Endothelial cell of umbilical vein (primary cell): ENCODE data around the gene CFAP61. TPM values are rescaled to one million over a fixed set of nuclear protein-coding genes. Genes with fewer than 3 reads are reported as not detected.

Source experiments
- BruUV-seq: library from RNA; stranded (reverse); fragments of 400-500 nt; replicated peaks from 2 replicates; lab custom pipeline; 2021; lab: Mats Ljungman, UMichigan
- CTCF ChIA-PET: fragments of 300-600, 350-600 bp; sonication (Branson Sonifier 250); formaldehyde crosslinking; loops from one replicate; lab custom pipeline; 2021; ENCODE audit warnings: antibody characterized with exemption, inconsistent platforms; lab: Charles Lee
- POLR2A ChIA-PET: fragments of 300-600, 350-600 bp; sonication (Branson Sonifier 250); formaldehyde crosslinking; loops from one replicate; lab custom pipeline; 2021; ENCODE audit warnings: antibody characterized with exemption, inconsistent platforms; lab: Charles Lee
- DNase-seq: peaks from one replicate; pipeline ENCODE4 v3.0.0-alpha.2; 2011; ENCODE audit warnings: low read depth, low spot score
- FAIRE-seq: peaks from 2 replicates; lab custom pipeline; 2011; peaks lifted over from hg19 to GRCh38; lab: Jason Lieb, UNC
- H2AFZ ChIP-seq: 2 replicates; pipeline ENCODE4 v1.6.0; 2012; ENCODE audit warnings: low read depth, low read length, control low read depth, inconsistent platforms
- H3K27ac ChIP-seq: 2 replicates; pipeline ENCODE4 v1.5.1; 2011; ENCODE audit warnings: low read depth, mild to moderate bottlenecking, control low read depth, low read length, moderate library complexity; ENCODE audit not compliant: insufficient read depth
- H3K27me3 ChIP-seq, 2 experiments: 2 replicates each; pipeline versions ENCODE4 v1.6.0 to v1.6.1; 2011; ENCODE audit warnings: low read length in 2 of 2, mixed read lengths in 1 of 2; ENCODE audit not compliant: control insufficient read depth in 2 of 2, insufficient read depth in 2 of 2
- H3K36me3 ChIP-seq, 2 experiments: 2 replicates in 1 of 2; 3 replicates in 1 of 2; pipeline ENCODE4 v1.5.1; 2011; ENCODE audit warnings: low read length in 2 of 2, mild to moderate bottlenecking in 1 of 2, moderate library complexity in 1 of 2; ENCODE audit not compliant: control insufficient read depth in 2 of 2, insufficient read depth in 2 of 2; ENCODE audit errors: extremely low read depth in 1 of 2
- H3K4me1 ChIP-seq: 3 replicates; pipeline ENCODE4 v1.5.1; 2011; ENCODE audit warnings: mild to moderate bottlenecking, low read length; ENCODE audit not compliant: control insufficient read depth, insufficient read depth; ENCODE audit errors: extremely low read depth
- H3K4me2 ChIP-seq: 2 replicates; pipeline ENCODE4 v1.6.1; 2011; ENCODE audit warnings: low read length, control low read depth, mixed read lengths; ENCODE audit not compliant: insufficient read depth
- H3K4me3 ChIP-seq, 3 experiments: fragments of 200-600 bp in 1 of 3; sonication (generic), shearing (Covaris generic) in 1 of 3; replicated peaks in 1 of 3; 2 replicates each; pipeline ENCODE4 v1.5.1; 2011 to 2016; ENCODE audit warnings: control low read depth in 3 of 3, low read length in 3 of 3, mild to moderate bottlenecking in 2 of 3, inconsistent platforms in 1 of 3, low read depth in 1 of 3, moderate library complexity in 1 of 3; ENCODE audit not compliant: insufficient read depth in 1 of 3
- H3K79me2 ChIP-seq: 2 replicates; pipeline ENCODE4 v1.6.0; 2012; ENCODE audit warnings: low read length, inconsistent platforms; ENCODE audit not compliant: control insufficient read depth, insufficient read depth
- H3K9ac ChIP-seq: replicated peaks from 2 replicates; pipeline ENCODE3; 2011; ENCODE audit warnings: low read length, control low read depth; ENCODE audit not compliant: insufficient read depth; ENCODE audit errors: extremely low read depth
- H3K9me1 ChIP-seq: replicated peaks from 3 replicates; pipeline ENCODE4 v1.6.0; 2011; ENCODE audit warnings: mild to moderate bottlenecking, low read length; ENCODE audit not compliant: control insufficient read depth, insufficient read depth; ENCODE audit errors: extremely low read depth
- H3K9me3 ChIP-seq: replicated peaks from 2 replicates; pipeline ENCODE4 v1.5.1; 2012; ENCODE audit warnings: low read length, inconsistent platforms; ENCODE audit not compliant: control insufficient read depth, insufficient read depth
- H4K20me1 ChIP-seq: replicated peaks from 2 replicates; pipeline ENCODE3; 2011; ENCODE audit warnings: mild to moderate bottlenecking, low read length; ENCODE audit not compliant: control insufficient read depth, insufficient read depth; ENCODE audit errors: extremely low read depth
- FOS ChIP-seq: IDR thresholded peaks from 2 replicates; pipeline ENCODE4 v1.6.1; 2011; ENCODE audit warnings: mild to moderate bottlenecking, low read length, moderate library complexity, borderline replicate concordance; ENCODE audit not compliant: insufficient read depth
- GATA2 ChIP-seq: IDR thresholded peaks from 2 replicates; pipeline ENCODE4 v1.7.0; 2011; ENCODE audit warnings: low read depth, mild to moderate bottlenecking, moderate library complexity, mixed read lengths, low read length; ENCODE audit not compliant: insufficient read length, insufficient read depth
- POLR2AphosphoS5 ChIP-seq: IDR thresholded peaks from 2 replicates; pipeline ENCODE4 v1.6.1; 2012; ENCODE audit warnings: low read depth, mild to moderate bottlenecking, control low read depth, low read length, moderate library complexity; ENCODE audit not compliant: insufficient read depth
- dilution Hi-C: fragments of 300-500 bp; cut with MboI; formaldehyde crosslinking; loops from one replicate; pipeline ENCODE4 v1.15.0; 2019; ENCODE audit warnings: low sequenced_read_pairs; ENCODE audit not compliant: extremely low pct_ligation_motif_present
- intact Hi-C: fragments of 100-400 bp; cut with micrococcal nuclease; formaldehyde crosslinking; loops from one replicate; pipeline ENCODE4 v1.10.0; 2022
- polyA plus RNA-seq, 4 experiments: library from polyadenylated mRNA; depleted of rRNA in 3 of 4; stranded (reverse) in 3 of 4; unstranded in 1 of 4; fragments of >200 nt; gene quantifications; 2 replicates each; pipeline versions ENCODE4 v1.2.1 to v1.2.3, GENCODE V29; 2011 to 2012; ENCODE audit warnings: missing spikeins in 1 of 4
- total RNA-seq: library from RNA; stranded (reverse); gene quantifications from 2 replicates; pipeline ENCODE4 v1.2.3, GENCODE V29; 2021
- TF ChIP-seq, protein P1 (sequence below), 2 donors: IDR thresholded peaks; 1 replicate in 1 of 2; 2 replicates in 1 of 2; pipeline ENCODE4 v1.5.1; 2011; ENCODE audit warnings: low read length in 2 of 2, mild to moderate bottlenecking in 2 of 2, moderate library complexity in 2 of 2, control low read depth in 1 of 2, inconsistent platforms in 1 of 2, low read depth in 1 of 2; ENCODE audit not compliant: insufficient read depth in 1 of 2; ENCODE audit errors: extremely low read depth in 1 of 2
- TF ChIP-seq, protein P2 (sequence below): IDR thresholded peaks from 2 replicates; pipeline ENCODE4 v1.6.1; 2011; ENCODE audit not compliant: insufficient read depth, insufficient read length

CFAP61 gene
- total and polyA plus RNA-seq, 2 donors (not counting 3 experiments of a cell fraction or from before 2014, with no cell fraction given) = not detected

DNA sequence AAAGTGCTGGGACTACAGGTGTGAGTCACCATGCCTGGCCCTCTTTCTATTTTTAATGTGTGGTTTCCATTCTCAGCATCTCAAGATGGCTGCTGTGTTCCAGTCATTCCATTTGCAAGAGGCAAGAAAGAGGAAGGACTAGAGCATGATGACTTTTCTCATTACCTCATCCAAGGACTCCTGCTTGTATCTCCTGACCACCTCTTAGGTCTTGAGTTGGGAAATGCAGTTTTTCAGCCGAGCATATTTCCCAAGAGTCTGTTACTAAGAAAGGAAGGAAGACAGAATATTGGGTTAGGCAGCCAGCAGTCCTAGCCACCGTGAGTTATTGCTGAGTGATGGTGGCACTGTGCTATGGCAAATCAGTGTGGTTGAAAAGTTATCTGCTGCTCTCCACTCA, 207.2 kb downstream of the CFAP61 start:
- Histone ChIP-seq H3K4me2 (no peak overlapping the region), H3K9ac (no peak overlapping the region), H3K27ac (no peak overlapping the region), H3K4me3 (no peak overlapping the region), H4K20me1 (no peaks in the 10 kb centered on the region), H3K79me2 (no peaks in the 10 kb centered on the region), H3K9me1 (no peaks in the 10 kb centered on the region), H3K27me3 (no peaks in the 10 kb centered on the region), H3K4me1 (no peaks in the 10 kb centered on the region), H2AFZ (no peak overlapping the region), H3K36me3 (no peaks in the 10 kb centered on the region), H3K9me3 (no peaks in the 10 kb centered on the region)
- DNase-seq = no peak
- no peak for FAIRE-seq
- dilution Hi-C loops = no loop called here
- TF ChIP-seq, protein P1, sequence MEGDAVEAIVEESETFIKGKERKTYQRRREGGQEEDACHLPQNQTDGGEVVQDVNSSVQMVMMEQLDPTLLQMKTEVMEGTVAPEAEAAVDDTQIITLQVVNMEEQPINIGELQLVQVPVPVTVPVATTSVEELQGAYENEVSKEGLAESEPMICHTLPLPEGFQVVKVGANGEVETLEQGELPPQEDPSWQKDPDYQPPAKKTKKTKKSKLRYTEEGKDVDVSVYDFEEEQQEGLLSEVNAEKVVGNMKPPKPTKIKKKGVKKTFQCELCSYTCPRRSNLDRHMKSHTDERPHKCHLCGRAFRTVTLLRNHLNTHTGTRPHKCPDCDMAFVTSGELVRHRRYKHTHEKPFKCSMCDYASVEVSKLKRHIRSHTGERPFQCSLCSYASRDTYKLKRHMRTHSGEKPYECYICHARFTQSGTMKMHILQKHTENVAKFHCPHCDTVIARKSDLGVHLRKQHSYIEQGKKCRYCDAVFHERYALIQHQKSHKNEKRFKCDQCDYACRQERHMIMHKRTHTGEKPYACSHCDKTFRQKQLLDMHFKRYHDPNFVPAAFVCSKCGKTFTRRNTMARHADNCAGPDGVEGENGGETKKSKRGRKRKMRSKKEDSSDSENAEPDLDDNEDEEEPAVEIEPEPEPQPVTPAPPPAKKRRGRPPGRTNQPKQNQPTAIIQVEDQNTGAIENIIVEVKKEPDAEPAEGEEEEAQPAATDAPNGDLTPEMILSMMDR (IDR thresholded peaks at IDR 0.05; ENCODE audit: extremely low read depth in 1 of 2, insufficient read depth in 1 of 2, low read depth in 1 of 2, low read length in 2 of 2) = no peak
- TF ChIP-seq POLR2AphosphoS5 = no peak
- TF ChIP-seq FOS = no peak
- TF ChIP-seq, protein P2, sequence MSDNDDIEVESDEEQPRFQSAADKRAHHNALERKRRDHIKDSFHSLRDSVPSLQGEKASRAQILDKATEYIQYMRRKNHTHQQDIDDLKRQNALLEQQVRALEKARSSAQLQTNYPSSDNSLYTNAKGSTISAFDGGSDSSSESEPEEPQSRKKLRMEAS = no peak
- no peak for TF ChIP-seq GATA2
- intact Hi-C loops = no loop called here
- ChIA-PET POLR2A (no interaction called here), CTCF (interaction anchor here (0.7 to 1.7 kb wide), 3 partner anchors 13 to 22 kb away, joined by 3 to 6 read pairs (median 3); no protein-coding TSS in a partner anchor)
- no TSS peak for BruUV-seq
